Islet precursor cell (in vitro differentiated cells): ENCODE measurements around the gene MARCO.
"Not testable (repeated sequence)": the region's sequence is repeated elsewhere in the genome, so short reads cannot be mapped to it uniquely, and the experiment has no call there.

ENCODE experiments used
- DNase-seq: peaks from one replicate; pipeline ENCODE4 v3.0.0-alpha.2; 2018

The MARCO gene

DNA sequence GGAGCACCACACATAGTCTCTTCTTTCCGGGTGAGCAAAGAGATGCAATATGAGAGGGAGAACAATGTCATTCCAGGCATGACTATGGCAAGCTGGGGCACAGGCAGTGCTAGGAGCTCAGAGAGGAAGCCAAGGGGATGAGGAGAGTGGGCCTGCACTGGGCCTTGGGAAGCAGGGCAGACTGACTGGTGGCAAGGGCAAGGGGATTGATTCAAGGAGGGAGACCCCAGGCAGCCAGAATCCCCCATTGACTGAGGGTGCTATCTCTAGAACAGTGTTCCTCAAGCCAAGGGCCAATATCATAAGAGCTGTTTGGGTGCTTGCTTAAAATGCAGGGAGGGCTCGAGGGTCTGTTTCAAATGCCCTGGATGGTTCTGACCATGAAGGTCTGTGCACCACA, 36.1 kb downstream of the MARCO start:
- DNase-seq: peak; percentile 34

DNA sequence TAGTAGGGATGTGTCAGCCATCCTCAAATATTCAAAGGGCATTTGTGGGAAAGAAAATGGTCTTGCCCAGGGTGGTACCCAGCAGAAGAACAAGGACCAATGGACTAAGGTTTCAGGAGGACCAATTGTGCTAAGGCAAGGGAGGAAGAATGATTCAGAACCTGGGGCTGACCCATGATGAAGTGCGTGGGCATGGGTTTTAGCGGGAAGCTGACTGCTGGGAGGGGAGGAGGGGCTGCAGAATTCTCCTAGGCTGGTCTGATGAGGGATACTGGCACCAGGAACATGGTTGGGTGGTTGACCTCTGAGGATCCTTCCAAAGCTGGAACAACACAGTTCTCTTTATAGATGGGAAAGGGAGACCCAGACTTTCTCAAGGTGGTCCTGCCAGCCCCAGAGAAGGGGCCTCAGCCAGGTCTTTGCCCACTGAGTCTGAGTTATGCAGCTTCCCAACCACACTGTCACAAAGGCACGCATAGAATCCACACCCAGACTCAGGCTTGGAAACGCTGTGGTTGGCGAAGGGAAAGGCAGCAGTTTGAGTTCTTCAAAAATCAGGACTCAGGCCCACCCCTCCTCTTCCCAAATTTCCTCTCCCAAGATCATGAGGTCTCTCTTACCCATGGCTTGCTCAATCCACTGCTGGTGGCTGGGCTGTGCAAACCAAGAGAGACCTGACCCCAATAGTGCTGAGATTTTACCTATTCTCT, 37.3 kb downstream of the MARCO start:
- peak; percentile 20 for DNase-seq

DNA sequence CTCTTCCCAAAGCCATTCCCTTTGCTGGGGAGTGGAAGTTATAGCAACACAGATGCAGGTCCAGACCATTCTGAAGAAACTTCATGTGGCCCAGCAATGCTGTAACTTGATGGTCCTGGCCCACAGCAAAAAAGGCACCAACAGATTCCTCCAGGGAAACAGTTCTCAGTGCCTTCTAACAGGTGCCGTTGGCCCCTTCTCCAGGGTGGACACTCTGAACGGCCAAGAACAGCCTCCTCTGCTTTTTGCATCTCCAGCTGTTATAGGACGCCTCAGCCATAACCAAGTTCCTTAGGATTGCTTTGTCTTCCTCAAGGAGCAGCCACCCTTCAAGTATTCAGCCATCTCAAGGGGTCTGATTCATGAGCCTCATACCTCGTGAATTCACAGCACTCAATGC, 38.0 kb downstream of the MARCO start:
- no peak for DNase-seq

DNA sequence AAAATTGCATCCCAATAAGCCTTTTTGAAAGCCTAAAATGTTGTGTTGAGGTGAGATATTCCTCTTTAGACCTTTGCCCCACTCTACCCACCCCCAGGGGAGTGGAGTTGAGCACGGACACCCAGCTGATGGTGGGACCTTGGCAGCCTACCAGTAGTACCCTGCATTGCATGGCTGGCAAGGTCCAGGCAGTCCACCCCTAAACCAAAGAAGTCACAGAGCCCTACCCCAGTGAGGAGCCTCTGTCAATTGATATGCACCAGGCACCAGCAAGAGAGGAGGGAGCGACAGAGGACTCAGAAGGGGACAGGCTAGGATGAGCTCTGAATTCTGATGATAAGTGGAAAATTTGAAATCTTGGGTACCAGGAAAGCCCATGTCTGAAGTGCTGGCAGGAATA, 38.6 kb downstream of the MARCO start:
- DNase-seq: peak; percentile 37

DNA sequence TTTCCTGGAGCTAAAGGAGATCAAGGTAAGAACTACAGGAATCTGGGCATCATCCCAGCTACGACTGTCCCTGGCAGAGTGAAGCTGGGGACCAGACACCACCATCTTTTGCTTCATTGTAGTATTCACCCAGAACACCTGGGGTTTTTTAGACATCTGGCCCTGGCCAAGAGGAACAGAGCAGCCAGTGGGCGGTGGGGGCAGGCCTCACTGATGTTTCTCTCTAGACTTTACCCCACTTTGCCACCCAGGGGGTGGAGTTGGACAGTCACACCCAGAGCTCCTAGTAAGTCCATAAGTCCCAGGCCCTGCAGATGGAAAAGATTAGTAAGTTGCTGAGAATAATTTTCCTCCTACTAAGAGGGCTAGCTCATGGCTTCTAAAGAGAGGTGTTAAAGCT, 39.6 kb downstream of the MARCO start:
- peak; percentile 23 for DNase-seq

DNA sequence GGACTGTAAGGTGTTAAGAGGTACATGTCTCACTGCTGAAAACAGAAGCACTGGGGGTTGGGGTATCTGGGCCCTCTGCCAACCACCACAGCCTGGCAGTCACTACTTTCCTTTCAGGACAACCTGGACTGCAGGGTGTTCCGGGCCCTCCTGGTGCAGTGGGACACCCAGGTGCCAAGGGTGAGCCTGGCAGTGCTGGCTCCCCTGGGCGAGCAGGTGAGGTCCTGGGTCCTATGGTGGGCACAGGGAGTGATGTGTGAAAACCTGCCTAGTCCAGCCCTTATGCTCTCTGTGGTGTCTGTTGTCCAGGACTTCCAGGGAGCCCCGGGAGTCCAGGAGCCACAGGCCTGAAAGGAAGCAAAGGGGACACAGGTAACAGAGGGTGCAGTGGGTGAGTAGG, 40.0 kb downstream of the MARCO start:
- peak; percentile 27 for DNase-seq

DNA sequence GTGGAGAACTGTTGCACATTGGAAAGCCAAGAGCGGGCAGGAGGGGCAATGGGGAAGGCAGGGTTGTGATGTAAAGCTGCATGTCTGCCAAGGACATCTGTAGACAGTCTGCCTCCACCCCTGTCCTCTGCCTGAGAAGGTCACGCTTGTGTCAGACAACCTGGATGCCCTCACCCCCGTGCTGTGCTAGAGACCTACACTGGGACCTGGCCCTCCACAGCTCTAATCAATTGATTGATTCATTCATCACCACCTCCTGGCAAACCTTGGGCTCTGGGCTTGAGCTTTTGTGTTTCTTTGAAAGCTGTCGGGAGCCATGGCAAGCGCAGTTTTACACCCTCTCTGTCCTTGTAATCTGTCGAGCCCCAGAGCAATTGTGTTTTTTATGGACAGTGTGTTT, 41.1 kb downstream of the MARCO start:
- peak; percentile 26 for DNase-seq

DNA sequence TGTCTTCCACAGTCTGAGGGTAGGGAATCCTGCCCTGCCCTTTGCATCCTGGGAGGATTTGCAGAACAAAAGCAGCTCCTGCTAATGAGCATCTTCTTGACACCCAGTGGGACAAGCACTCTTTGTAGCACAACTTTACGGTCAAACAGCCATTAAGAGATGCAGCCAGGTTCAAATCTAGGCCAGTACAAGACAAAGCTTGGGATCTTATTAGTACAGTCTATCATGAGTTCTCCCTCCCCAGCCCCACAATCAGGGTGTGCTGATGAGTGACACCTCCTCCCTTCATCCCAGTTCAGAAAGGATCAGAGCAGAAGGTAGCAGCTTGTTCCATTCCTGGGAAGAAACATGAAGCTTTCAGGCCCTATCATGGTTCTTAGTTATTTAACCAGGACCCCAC, 41.9 kb downstream of the MARCO start:
- DNase-seq: no peak

DNA sequence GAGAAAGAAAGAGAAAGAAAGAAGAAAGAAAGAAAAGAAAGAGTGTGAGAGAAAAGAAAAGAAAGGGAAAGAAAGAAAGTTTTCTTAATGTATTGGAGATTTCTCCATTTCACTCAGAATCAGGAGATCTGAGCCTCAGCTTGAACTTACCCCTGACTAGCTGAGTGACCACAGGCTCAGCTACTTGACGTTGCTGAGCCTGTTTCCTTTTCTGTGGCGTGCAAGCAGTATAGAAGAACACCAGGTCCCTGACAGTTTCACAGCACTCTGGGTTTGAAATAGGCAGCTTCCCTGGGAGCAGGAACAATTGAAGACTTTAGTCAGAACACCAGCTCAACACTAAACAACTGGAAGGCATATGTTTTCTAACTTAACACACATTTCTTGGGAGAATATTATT, 44.7 kb downstream of the MARCO start:
- peak; percentile 36 for DNase-seq

DNA sequence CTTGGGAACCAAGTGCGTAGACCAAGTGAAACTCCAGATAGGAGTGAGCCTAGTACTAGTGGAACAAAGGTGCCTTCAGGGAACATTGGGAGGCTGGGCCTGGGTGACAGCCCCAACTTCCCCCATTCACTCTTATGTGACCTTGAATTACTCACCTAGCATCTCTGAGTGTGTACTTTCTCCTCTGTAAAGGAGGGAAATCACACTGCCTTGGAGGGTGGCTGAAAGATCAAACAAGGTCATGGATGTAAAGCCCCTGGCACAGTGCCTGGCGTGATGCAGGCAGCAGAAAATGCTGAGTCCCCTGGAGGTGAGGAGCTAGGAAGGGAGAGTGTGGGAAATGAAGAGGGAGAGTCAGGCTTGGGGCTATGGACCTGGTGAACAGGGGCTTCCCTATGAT, 45.9 kb downstream of the MARCO start:
- DNase-seq: peak; percentile 25

DNA sequence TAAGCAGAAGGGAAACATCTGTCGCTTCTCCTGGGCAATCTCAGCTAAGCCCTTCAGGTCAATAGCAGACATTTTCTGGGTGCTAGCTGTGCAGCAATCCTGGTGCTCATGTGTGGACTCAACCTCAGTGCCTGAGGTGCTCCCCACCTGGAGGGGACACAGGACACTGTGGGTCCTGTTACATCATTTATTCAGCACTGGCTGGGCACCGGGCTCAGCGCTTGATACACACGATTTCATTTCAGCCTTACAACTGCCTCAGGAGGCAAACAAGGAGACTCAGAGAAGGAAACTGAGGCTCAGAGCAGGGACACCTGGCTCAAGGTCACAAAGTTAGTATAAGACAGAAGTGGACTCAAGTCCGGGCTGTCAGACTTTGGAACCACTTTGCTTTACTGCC, 46.7 kb downstream of the MARCO start:
- peak; percentile 26 for DNase-seq

DNA sequence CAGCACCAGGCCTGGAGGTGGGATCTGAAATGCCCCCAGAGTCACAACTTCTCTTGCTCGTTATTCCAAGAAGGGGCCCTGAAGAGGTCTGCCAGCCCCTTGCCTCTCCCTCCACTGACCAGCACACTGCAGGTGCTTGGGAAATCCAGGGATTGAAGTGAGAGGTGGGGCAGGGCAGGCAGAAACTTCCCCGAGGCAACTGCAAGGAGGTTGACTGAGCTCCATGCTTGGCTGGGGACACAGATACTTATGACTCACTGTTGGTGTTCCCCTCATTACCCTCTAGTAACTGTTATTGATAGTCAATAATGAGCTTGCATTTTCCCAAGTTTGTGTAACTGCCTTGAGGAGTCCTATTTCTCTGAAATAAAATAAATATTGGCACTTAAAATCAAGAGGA, 47.5 kb downstream of the MARCO start:
- DNase-seq: no peak

DNA sequence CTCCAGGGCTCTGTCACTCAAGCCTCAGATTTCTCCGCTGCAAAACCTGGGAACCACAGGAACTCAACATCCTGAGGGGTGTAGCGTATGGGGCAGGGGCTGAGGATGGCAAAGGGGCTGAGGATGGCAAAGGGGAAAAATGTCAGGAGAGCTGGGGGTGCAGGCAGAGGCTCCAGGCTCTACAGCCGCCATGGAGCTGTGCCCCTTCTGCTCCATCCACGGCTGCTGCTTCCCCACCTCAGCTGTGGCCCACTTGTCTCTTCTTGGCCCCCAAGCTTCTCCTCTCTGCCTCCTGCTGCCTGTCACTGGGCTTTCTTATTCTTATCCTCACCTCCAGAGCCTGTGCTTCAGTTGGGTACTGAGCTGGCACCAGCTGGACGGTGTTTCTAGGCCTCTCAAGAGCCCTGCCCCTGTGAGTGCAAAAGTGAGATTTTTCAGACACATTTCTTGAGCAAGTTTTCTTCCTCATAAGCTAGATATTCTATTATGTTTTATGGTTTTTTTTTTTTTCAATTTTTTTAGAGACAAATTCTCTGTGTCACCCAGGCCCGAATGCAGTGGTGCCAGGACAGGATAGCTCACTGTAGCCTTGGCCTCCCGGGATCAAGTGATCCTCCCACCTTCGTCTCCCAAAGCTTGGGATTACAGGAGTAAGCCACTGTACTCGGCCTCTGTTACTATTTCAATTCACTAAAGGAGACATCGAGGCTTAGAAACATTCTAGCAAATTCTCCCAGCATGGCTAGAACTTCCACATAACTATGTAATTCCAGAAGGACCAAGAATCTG, 49.0 kb downstream of the MARCO start:
- no peak for DNase-seq

DNA sequence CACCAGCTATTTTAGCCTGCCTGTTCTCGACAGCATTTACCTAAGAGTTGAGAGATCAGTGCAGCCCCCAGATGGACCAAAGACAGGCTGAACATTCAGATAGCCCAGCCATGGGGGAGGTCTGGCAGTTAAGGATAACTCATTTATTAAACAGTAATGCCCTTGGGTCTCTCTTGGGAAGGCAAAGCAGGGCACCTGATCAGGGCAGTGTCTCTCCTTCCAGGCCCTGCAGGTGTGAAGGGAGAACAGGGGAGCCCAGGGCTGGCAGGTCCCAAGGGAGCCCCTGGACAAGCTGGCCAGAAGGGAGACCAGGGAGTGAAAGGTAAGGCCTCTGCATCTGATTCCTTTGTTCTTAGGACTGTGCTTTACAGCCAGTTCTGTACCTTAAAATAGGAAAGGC, 49.6 kb downstream of the MARCO start:
- no peak for DNase-seq

DNA sequence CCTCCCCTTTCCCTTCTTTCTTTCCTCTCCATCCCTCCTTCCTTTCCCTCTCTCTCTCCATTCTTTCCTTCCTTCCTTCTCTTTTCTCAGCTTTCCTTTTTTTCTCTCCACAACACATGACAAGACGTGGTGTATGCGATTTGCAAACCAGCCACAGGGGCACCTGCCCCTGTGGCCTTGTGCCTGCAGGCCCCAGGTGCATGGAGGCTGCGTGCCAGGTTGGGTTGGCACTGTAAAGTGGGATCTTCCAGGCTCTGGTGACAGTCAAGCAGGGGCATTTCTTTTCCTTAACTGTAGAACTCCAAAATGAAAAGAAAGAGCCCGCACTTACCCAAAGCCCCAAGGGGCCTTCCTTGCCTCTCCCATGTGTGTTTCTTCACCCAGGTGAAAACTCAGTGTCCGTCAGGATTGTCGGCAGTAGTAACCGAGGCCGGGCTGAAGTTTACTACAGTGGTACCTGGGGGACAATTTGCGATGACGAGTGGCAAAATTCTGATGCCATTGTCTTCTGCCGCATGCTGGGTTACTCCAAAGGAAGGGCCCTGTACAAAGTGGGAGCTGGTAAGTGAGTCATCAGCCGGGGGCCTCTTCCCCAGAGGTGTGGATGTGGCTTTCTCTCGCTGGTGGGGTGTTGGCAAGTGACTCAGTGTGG, 50.9 kb downstream of the MARCO start:
- no peak for DNase-seq

DNA sequence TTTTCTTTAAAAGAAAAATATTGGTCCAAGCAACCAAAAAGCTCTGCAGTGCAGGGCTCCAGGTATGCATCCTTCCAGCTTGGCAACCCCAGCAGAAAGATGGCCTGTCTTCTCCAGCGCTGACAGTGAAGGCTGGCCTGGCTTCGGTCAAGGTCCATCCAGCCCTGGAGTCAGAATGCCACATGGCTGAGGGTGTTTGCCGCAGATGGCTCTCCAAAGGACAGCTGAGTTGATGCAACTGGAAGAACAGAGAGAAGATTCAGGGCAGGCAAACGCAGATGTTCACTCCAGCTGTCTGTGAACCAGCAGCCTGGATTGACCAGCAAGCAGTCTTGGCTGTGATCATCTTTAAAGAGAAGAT, 51.4 kb downstream of the MARCO start:
- DNase-seq: no peak

DNA sequence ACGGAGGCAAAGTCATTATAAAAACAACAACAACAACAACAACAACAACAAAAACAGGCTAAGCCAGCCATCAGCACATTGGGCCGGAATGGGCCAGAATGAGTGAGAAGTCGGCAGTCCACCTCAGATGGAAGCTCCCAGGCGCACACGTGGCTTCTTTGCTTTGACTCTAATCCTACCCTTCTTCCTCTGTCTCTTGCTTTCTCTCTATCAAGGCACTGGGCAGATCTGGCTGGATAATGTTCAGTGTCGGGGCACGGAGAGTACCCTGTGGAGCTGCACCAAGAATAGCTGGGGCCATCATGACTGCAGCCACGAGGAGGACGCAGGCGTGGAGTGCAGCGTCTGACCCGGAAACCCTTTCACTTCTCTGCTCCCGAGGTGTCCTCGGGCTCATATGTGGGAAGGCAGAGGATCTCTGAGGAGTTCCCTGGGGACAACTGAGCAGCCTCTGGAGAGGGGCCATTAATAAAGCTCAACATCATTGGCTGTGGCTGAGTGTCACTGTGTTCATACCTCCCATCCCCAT, 52.2 kb downstream of the MARCO start:
- DNase-seq: no peak

DNA sequence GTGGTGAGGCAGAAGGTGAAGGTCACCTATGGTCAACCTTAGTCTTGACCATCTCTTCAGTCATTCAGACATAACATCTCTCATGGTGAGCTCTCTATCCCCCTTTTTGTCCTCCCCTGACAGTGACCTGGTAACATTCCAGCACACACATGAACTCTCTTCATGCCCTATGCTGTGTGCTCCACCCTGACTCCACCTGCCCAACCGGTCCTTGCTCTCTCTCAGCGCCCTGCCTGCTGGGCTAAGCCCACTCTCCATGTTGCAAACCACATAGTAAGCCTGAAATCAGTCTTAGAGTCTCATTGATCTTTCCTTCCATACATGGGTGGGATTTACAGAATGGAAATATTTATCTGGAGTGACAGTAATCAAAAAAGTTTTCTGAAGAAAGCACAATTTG, 52.8 kb downstream of the MARCO start:
- DNase-seq: no peak

DNA sequence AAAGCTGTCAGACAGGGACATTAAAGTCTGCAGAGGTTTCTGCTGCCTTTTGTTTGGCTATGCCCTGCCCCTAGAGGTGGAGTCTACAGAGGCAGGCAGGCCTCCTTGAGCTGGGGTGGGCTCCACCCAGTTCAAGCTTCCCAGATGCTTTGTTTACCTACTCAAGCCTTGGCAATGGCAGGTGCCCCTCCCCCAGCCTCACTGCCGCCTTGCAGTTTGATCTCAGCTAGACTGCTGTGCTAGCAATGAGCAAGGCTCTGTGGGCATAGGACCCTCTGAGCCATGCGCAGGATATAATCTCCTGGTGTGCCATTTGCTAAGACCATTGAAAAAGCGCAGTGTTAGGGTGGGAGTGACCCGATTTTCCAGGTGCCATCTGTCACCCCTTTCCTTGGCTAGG, 61.9 kb downstream of the MARCO start:
- not testable (repeated sequence) for DNase-seq

DNA sequence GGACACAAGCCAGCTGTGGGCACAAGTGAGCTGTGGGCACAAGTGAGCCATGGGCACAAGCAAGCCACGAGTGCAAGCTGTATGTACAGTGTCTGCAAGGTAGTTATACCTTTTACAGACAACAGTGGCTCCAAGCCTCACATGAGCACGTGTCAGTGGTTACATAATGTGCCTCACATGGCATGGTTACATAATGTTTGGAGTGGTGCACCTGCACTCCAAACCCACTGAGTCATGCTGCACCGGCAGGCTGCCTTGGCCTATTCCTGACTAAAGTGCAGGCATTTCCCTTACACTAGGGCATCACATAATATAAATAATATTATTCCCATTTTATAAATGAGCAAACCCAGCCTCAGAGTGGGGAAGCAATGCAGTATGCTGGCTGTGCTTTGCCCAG, 62.6 kb downstream of the MARCO start:
- DNase-seq: no peak

DNA sequence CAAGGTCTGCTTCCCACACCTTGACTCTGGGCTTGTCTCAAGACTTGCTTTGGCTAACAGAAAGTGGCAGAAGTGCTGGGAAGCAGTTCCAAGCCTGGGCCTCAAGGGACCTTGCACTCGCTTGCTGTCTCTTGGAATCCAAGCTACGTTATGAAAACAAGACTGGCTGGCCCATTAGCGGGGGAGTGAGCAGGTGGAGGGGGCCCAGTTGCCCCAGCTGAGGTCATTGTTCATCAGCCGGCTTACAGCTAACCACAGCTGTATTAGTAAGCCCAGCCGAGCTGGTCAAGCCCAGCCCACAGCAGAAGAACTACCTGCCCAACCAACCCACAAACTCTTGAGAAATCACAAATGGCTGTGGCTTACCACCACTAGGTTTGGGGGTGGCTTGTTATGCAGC, 63.1 kb downstream of the MARCO start:
- DNase-seq: no peak

DNA sequence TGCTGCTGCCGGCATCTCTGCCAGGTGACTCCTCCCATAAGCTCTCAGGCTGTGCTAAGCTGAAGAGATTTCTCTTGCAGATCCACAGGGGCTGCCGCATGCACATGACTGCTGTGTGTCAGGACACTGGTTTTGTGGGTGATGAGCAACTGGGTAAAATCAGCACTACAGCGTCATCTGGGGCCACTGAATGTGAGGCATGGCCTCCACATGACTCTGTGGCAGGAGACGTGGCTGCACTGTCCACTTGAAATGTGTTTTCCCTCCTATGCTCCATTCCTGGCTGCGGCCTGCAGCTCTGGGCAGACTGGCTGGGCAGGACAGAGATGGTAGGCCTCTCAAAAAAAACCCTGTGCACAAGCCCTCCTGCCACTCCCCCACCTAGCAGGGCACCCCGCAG, 63.6 kb downstream of the MARCO start:
- DNase-seq: no peak

DNA sequence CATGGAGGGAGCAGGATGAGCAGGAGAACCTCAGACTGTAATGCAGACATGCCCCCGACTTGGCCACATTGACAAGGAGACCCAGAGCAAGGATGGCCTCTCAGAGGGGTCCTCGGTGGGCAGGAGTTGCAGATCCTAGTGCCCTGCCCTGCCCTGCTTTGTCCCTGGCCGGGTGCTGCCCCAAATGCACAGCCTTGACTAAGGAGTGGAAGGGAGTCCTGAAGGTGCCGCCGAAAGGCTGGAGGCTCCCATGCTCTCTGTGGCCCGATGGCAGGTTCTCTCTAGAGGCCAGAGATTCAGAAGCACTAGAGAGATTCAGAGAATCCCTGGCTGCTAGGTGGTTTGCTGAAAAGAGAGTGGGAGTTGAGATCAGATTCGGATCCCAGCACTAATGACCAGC, 64.4 kb downstream of the MARCO start:
- DNase-seq: no peak

DNA sequence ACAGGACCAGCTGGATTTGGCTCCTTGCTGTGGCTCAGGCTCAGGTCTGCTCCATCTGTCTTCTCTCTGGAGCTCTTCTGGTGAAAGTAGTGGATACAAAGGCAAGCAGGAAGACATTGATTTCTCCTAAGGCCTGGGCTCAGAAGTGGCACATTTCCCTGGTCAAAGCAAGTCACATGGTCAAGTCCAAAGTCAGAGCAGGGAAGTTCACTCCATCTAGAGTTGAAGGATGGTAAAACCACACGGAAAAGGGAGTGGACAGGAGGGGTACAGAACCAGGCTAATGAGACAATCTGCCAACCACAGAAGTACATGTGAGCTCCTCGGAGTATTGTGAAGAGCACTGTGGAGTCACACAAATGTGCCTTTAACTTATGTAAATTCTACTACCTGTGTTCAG, 66.1 kb downstream of the MARCO start:
- peak; percentile 47 for DNase-seq
